Esophagus mucosa (tissue), 1 donor: Measurements from ENCODE around the gene ENPP3. TPM values are rescaled to one million over a fixed set of nuclear protein-coding genes. Genes with fewer than 3 reads are reported as not detected.
"Not testable (repeated sequence)": the region's sequence is repeated elsewhere in the genome, so short reads cannot be mapped to it uniquely, and the experiment has no call there.

Experiments
- ATAC-seq: fragments of 200-7000 bp; cut with Tn5 transposase; one replicate; pipeline ENCODE4 v1.9.1; 2020
- total RNA-seq: library from RNA; stranded (reverse); gene quantifications from one replicate; pipeline ENCODE4 v1.2.4, GENCODE V29; 2023
- donor health status: DM: yes; HTN: yes; CAD: no.

The ENPP3 gene
- total RNA-seq, 1 donor from 2014 or later = 0.24 TPM

- ATAC-seq = no peak
These were observed 102.0 kb downstream of the ENPP3 start for GRCh38 chr6:131739136-131739535.

- ATAC-seq = no peak
These were observed 103.1 kb downstream of the ENPP3 start for GRCh38 chr6:131740161-131740560.

GRCh38 chr6:131741688-131742393 lies 104.7 kb downstream of the ENPP3 start:
- ATAC-seq = no peak

GRCh38 chr6:131744432-131745287 lies 107.6 kb downstream of the ENPP3 start:
- ATAC-seq = no peak

- no peak for ATAC-seq
These were observed 108.4 kb downstream of the ENPP3 start for GRCh38 chr6:131745476-131745875.

GRCh38 chr6:131747821-131748353 lies 110.8 kb downstream of the ENPP3 start:
- no peak for ATAC-seq

- no peak for ATAC-seq
These were observed 111.9 kb downstream of the ENPP3 start for GRCh38 chr6:131749023-131749422.

GRCh38 chr6:131751012-131751715 lies 114.1 kb downstream of the ENPP3 start:
- ATAC-seq = not testable (repeated sequence)

- ATAC-seq = no peak
These were observed 117.0 kb downstream of the ENPP3 start for GRCh38 chr6:131754088-131754487.

GRCh38 chr6:131754715-131755567 lies 117.8 kb downstream of the ENPP3 start:
- no peak for ATAC-seq

- ATAC-seq = no peak
These were observed 118.5 kb downstream of the ENPP3 start for GRCh38 chr6:131755597-131755996.

GRCh38 chr6:131756039-131756438 lies 118.9 kb downstream of the ENPP3 start:
- ATAC-seq = no peak

GRCh38 chr6:131758920-131759319 lies 121.8 kb downstream of the ENPP3 start:
- ATAC-seq = no peak

GRCh38 chr6:131761060-131761761 lies 124.1 kb downstream of the ENPP3 start:
- ATAC-seq = no peak

- no peak for ATAC-seq
These were observed 124.6 kb downstream of the ENPP3 start for GRCh38 chr6:131761762-131762067.

- no peak for ATAC-seq
These were observed 125.9 kb downstream of the ENPP3 start for GRCh38 chr6:131762984-131763383.

- ATAC-seq = no peak
These were observed 126.6 kb downstream of the ENPP3 start for GRCh38 chr6:131763749-131764148.

- ATAC-seq = no peak
These were observed 127.2 kb downstream of the ENPP3 start for GRCh38 chr6:131764350-131764749.

- ATAC-seq = no peak
These were observed 128.1 kb downstream of the ENPP3 start for GRCh38 chr6:131765081-131765803.

- ATAC-seq = no peak
These were observed 128.7 kb downstream of the ENPP3 start for GRCh38 chr6:131765804-131766135.

- no peak for ATAC-seq
These were observed 129.5 kb downstream of the ENPP3 start for GRCh38 chr6:131766631-131767030.
